OCI-LY7 (cell line): ENCODE measurements around the gene NEAT1. TPM values are rescaled to one million over a fixed set of nuclear protein-coding genes. Genes with fewer than 3 reads are reported as not detected.

Source experiments
- BruUV-seq: library from RNA; stranded (reverse); fragments of 400-500 nt; replicated peaks from 2 replicates; lab custom pipeline; 2021; lab: Mats Ljungman, UMichigan
- CTCF ChIA-PET: fragments of 300-600 bp; sonication (Branson Sonifier 250); formaldehyde crosslinking; loops from one replicate; lab custom pipeline; 2022; ENCODE audit warnings: antibody characterized with exemption; ENCODE audit not compliant: unreplicated experiment; lab: Charles Lee
- POLR2A ChIA-PET: fragments of 300-600 bp; sonication (Branson Sonifier 250); formaldehyde crosslinking; loops from one replicate; lab custom pipeline; 2022; ENCODE audit warnings: antibody characterized with exemption; lab: Charles Lee
- DNase-seq: peaks from one replicate; pipeline ENCODE4 v3.0.0-alpha.2; 2015; ENCODE audit warnings: low spot score
- H2AFZ ChIP-seq: fragments of 200-600 bp; sonication (generic), shearing (Covaris generic); 2 replicates; pipeline ENCODE4 v1.6.1; 2014; ENCODE audit warnings: mild to moderate bottlenecking, antibody characterized with exemption, low read length, moderate library complexity
- H3K27ac ChIP-seq: fragments of 200-600 bp; sonication (generic); 2 replicates; pipeline ENCODE4 v1.5.1; 2014; ENCODE audit warnings: mixed run types, low read depth, mild to moderate bottlenecking, moderate library complexity, low read length, inconsistent platforms; ENCODE audit not compliant: poor library complexity, severe bottlenecking
- H3K36me3 ChIP-seq: fragments of 200-600 bp; sonication (generic); 2 replicates; pipeline ENCODE4 v1.6.1; 2014; ENCODE audit warnings: mild to moderate bottlenecking, antibody characterized with exemption, low read length, moderate library complexity, mixed read lengths; ENCODE audit not compliant: insufficient read depth
- H3K4me1 ChIP-seq: fragments of 200-600 bp; sonication (generic); 2 replicates; pipeline ENCODE4 v1.5.1; 2014; ENCODE audit warnings: mild to moderate bottlenecking, low read length; ENCODE audit not compliant: insufficient read depth, poor library complexity, severe bottlenecking
- H3K4me2 ChIP-seq: fragments of 200-600 bp; sonication (generic); 2 replicates; pipeline ENCODE4 v1.6.1; 2014; ENCODE audit warnings: mild to moderate bottlenecking, low read length
- H3K4me3 ChIP-seq: fragments of 200-600 bp; sonication (generic); 2 replicates; pipeline ENCODE4 v1.5.1; 2014; ENCODE audit warnings: mild to moderate bottlenecking, low read depth, low read length; ENCODE audit not compliant: poor library complexity, severe bottlenecking
- H3K79me2 ChIP-seq: fragments of 200-600 bp; sonication (generic); 2 replicates; pipeline ENCODE4 v1.6.1; 2016; ENCODE audit warnings: low read depth, mild to moderate bottlenecking, low read length, moderate library complexity, mixed read lengths; ENCODE audit not compliant: insufficient read depth
- H3K9me2 ChIP-seq: fragments of 200-600 bp; sonication (generic); 2 replicates; pipeline ENCODE4 v1.6.1; 2016; ENCODE audit warnings: mild to moderate bottlenecking, low read length, mixed read lengths; ENCODE audit not compliant: insufficient read depth
- H3K9me3 ChIP-seq: fragments of 200-600 bp; sonication (generic); 2 replicates; pipeline ENCODE4 v1.6.1; 2014; ENCODE audit warnings: mild to moderate bottlenecking, mixed run types, low read length, mixed read lengths
- H4K20me1 ChIP-seq: fragments of 200-600 bp; sonication (generic); 2 replicates; pipeline ENCODE4 v1.6.1; 2014; ENCODE audit warnings: mild to moderate bottlenecking, antibody characterized with exemption, low read length, moderate library complexity, mixed read lengths; ENCODE audit not compliant: insufficient read depth
- EZH2phosphoT487 ChIP-seq: fragments of 200-600 bp; sonication (generic); IDR thresholded peaks from 2 replicates; pipeline ENCODE4 v1.6.1; 2018; ENCODE audit warnings: low read depth, borderline replicate concordance, mild to moderate bottlenecking, mixed run types, antibody characterized with exemption, low read length, moderate library complexity, mixed read lengths
- intact Hi-C: fragments of 100-400 bp; cut with micrococcal nuclease; formaldehyde crosslinking; loops from one replicate; pipeline ENCODE4 v1.10.0; 2022; ENCODE audit not compliant: unreplicated experiment
- total RNA-seq, 2 experiments: library from RNA; depleted of rRNA in 1 of 2; stranded (reverse); fragments of >200 nt in 1 of 2; shearing (Covaris generic) in 1 of 2; gene quantifications; 2 replicates each; pipeline ENCODE4 v1.2.3, GENCODE V29; 2014 to 2022
- TF ChIP-seq, protein P1 (sequence below): fragments of 200-600 bp; sonication (generic); conservative IDR thresholded peaks from 2 replicates; pipeline ENCODE4 v1.5.1; 2014; ENCODE audit warnings: mild to moderate bottlenecking, antibody characterized with exemption, low read length, moderate library complexity, mixed read lengths

Gene NEAT1
- total RNA-seq, 2 experiments from 2014 or later = 30.1 to 440 TPM

DNA sequence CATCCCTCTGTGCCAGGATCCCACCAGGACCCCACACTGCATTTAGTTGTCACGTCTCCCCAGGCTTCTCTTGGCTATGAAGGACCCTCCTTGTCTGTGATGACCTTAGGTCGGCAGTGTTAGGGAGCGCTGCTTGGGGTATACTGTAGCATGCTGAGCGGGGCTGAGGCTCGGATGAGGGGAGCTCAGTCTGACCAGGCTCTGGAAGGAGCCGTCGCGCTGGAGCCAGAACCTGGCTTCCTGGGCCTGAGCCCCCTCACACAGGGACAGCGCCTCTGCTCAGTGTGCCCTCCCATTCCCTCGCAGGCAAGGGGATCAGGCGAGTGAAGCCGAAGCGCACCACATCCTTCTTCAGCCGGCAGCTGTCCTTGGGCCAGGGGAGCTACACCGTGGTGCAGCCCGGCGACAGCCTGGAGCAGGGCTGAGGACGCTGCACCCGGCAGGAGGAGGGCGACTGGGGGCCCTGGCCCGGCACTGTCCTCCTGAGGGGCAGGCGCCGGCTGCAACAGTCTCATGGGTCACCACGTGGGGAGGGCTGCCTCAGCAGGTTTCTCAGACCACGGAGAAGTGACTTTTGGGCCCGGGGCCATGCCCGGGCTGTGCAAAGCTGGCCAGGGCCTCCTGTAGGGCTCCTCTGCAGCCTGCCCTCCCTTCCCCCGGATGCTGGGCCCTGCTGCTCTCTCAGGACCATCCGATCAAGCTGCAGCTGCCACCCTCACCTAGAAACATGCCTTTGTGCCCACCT, 11.5 kb upstream of the NEAT1 start:
- CTCF ChIA-PET = no interaction called here
- no TSS peak for BruUV-seq

DNA sequence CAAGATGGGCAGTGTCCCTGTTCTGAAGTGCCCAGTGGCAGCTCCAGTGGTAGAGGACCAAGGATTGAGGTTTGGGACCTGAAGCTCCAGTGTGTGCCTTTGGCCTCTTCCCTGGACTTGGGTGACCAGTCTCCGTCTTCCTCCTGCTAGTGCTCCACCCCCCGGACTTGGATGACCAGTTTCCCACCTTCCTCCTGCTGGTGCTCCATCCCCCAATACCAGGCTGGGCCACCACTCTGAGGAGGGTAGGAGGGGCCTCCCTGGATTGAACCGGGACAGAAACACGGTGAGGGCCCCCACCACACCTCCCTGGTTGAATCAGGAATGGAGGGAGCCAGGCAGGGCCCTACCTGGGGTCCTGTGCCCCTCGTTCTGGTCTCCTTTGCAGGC, 10.9 kb upstream of the NEAT1 start:
- H3K4me3 ChIP-seq = no peak overlapping the region
- peaks cover 2% of the 10 kb centered on the region; the same call in 1 of the 2 replicates for H3K79me2 ChIP-seq
- H3K36me3 ChIP-seq = peaks cover 58% of the 10 kb centered on the region
- no peaks in the 10 kb centered on the region for H3K9me2 ChIP-seq
- intact Hi-C loops = no loop called here
- no peak for DNase-seq
- no peaks in the 10 kb centered on the region for H4K20me1 ChIP-seq
- peaks cover 40% of the 10 kb centered on the region for H3K4me1 ChIP-seq
- TF ChIP-seq, protein P1, sequence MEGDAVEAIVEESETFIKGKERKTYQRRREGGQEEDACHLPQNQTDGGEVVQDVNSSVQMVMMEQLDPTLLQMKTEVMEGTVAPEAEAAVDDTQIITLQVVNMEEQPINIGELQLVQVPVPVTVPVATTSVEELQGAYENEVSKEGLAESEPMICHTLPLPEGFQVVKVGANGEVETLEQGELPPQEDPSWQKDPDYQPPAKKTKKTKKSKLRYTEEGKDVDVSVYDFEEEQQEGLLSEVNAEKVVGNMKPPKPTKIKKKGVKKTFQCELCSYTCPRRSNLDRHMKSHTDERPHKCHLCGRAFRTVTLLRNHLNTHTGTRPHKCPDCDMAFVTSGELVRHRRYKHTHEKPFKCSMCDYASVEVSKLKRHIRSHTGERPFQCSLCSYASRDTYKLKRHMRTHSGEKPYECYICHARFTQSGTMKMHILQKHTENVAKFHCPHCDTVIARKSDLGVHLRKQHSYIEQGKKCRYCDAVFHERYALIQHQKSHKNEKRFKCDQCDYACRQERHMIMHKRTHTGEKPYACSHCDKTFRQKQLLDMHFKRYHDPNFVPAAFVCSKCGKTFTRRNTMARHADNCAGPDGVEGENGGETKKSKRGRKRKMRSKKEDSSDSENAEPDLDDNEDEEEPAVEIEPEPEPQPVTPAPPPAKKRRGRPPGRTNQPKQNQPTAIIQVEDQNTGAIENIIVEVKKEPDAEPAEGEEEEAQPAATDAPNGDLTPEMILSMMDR = no peak
- no peak for TF ChIP-seq EZH2phosphoT487
- no peak overlapping the region for H3K27ac ChIP-seq
- no peak overlapping the region for H3K4me2 ChIP-seq
- ChIA-PET POLR2A (no interaction called here), CTCF (no interaction called here)
- no peaks in the 10 kb centered on the region for H3K9me3 ChIP-seq
- H2AFZ ChIP-seq = no peak overlapping the region
- BruUV-seq = no TSS peak

More for the DNA sequence above, 11.5 kb upstream of the NEAT1 start:
- H3K27ac ChIP-seq = no peak overlapping the region
- H4K20me1 ChIP-seq = no peaks in the 10 kb centered on the region
- no peaks in the 10 kb centered on the region for H3K79me2 ChIP-seq
- no peak overlapping the region for H2AFZ ChIP-seq
- peaks cover 63% of the 10 kb centered on the region for H3K36me3 ChIP-seq
- DNase-seq = no peak
- peaks cover 34% of the 10 kb centered on the region for H3K4me1 ChIP-seq
- H3K4me3 ChIP-seq = no peak overlapping the region
- no peaks in the 10 kb centered on the region for H3K9me2 ChIP-seq
- POLR2A ChIA-PET = no interaction called here
- H3K4me2 ChIP-seq = no peak overlapping the region
- TF ChIP-seq, protein P1 = no peak
- TF ChIP-seq EZH2phosphoT487 = no peak
- no peaks in the 10 kb centered on the region for H3K9me3 ChIP-seq
- intact Hi-C loops = no loop called here
